ENCODE measurements around the gene FKBP14.

The FKBP14 gene

DNA sequence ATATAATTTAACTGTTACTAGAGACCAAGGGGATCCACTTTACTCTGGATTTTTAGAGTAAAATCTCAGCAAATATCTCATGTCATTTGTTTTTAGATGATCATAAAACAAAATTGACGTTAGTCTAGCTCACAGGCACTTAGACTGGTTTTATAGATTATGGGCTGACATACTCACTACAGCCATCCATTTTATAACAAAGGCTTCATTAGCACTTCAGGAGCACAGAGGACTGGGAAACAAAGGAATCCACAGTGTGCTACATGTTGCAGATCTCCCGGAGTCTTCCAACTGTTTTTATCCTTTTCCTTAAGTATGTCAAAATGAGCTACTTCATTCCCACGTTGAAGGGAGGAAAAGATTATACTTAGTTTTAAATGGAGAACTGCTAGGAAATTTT, 21.0 kb downstream of the FKBP14 start:
- Histone ChIP-seq H3K9me2 (replicated peaks; ENCODE audit: control insufficient read depth, low read length) (no peaks in the 10 kb centered on the region), H3K9me3 (ENCODE audit: control insufficient read depth, insufficient read depth, low read length) (no peaks in the 10 kb centered on the region), H3K4me2 (ENCODE audit: low read length) (no peak overlapping the region), H3K4me1 (ENCODE audit: control insufficient read depth, low read length) (no peaks in the 10 kb centered on the region), H4K20me1 (ENCODE audit: control insufficient read depth, insufficient read depth, low read depth, low read length) (no peaks in the 10 kb centered on the region), H3K27ac (ENCODE audit: low read depth, low read length) (no peak overlapping the region), H3K4me3 (ENCODE audit: low read length) (no peak overlapping the region), H3K27me3 (ENCODE audit: control insufficient read depth, low read length) (no peaks in the 10 kb centered on the region), H3K36me3 (ENCODE audit: control insufficient read depth, low read length) (no peaks in the 10 kb centered on the region), H3F3A (ENCODE audit: control insufficient read depth, insufficient read depth) (no peaks in the 10 kb centered on the region), H3K79me2 (ENCODE audit: control insufficient read depth, low read length) (no peaks in the 10 kb centered on the region)
- TF ChIP-seq, protein P1, sequence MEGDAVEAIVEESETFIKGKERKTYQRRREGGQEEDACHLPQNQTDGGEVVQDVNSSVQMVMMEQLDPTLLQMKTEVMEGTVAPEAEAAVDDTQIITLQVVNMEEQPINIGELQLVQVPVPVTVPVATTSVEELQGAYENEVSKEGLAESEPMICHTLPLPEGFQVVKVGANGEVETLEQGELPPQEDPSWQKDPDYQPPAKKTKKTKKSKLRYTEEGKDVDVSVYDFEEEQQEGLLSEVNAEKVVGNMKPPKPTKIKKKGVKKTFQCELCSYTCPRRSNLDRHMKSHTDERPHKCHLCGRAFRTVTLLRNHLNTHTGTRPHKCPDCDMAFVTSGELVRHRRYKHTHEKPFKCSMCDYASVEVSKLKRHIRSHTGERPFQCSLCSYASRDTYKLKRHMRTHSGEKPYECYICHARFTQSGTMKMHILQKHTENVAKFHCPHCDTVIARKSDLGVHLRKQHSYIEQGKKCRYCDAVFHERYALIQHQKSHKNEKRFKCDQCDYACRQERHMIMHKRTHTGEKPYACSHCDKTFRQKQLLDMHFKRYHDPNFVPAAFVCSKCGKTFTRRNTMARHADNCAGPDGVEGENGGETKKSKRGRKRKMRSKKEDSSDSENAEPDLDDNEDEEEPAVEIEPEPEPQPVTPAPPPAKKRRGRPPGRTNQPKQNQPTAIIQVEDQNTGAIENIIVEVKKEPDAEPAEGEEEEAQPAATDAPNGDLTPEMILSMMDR (IDR thresholded peaks at IDR 0.05; ENCODE audit: low read depth, low read length, poor library complexity, severe bottlenecking): no peak
- TF ChIP-seq EZH2phosphoT487 (IDR thresholded peaks at IDR 0.05; ENCODE audit: borderline replicate concordance, low read length): no peak

DNA sequence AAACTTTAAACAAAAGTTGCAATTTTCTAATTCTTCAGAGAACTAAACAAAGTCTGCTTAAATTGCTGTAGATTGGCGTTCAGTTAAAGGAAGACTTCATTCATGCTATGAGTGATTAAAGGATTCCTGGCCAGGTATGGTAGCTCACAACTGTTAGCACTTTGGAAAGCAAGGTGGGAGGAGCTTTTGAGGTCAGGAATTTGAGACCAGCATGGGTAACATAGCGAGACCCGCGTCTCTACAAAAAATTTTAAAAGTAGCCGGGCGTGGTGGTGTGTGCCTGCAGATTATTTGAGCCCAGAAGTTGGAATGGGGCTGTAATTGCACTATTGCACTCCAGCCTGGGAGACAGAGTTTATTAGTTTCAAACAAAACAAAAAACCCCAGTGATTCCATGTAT, 23.4 kb downstream of the FKBP14 start:
- Histone ChIP-seq H3K4me2 (ENCODE audit: low read length) (no peak overlapping the region), H3F3A (ENCODE audit: control insufficient read depth, insufficient read depth) (no peaks in the 10 kb centered on the region), H3K4me3 (ENCODE audit: low read length) (no peak overlapping the region), H3K79me2 (ENCODE audit: control insufficient read depth, low read length) (no peaks in the 10 kb centered on the region), H3K4me1 (ENCODE audit: control insufficient read depth, low read length) (no peaks in the 10 kb centered on the region), H3K36me3 (ENCODE audit: control insufficient read depth, low read length) (no peaks in the 10 kb centered on the region), H3K27me3 (ENCODE audit: control insufficient read depth, low read length) (no peaks in the 10 kb centered on the region), H4K20me1 (ENCODE audit: control insufficient read depth, insufficient read depth, low read depth, low read length) (no peaks in the 10 kb centered on the region), H3K9me3 (ENCODE audit: control insufficient read depth, insufficient read depth, low read length) (no peaks in the 10 kb centered on the region), H3K9me2 (replicated peaks; ENCODE audit: control insufficient read depth, low read length) (no peaks in the 10 kb centered on the region), H3K27ac (ENCODE audit: low read depth, low read length) (no peak overlapping the region)
- TF ChIP-seq, protein P1 (IDR thresholded peaks at IDR 0.05; ENCODE audit: low read depth, low read length, poor library complexity, severe bottlenecking): no peak
- TF ChIP-seq EZH2phosphoT487 (IDR thresholded peaks at IDR 0.05; ENCODE audit: borderline replicate concordance, low read length): no peak

DNA sequence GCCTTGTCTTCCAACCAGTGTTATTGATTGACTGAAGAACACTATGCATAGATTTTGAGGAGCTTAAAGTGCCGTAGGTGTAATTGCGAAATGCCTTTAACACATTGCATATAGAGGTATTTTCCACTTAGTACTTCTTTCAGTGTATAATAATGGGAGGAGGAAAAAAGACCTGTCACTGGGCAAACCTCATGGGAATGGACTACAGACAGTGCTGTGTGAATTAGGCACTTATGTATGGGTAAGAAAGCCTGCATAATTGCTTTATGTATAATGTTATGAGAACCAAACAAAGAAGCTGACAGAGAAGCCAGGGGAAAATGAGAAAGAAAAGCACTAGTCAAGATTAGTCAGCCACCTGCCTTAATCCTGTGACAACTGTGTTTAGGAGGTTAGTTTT, 24.5 kb downstream of the FKBP14 start:
- Histone ChIP-seq H3F3A (ENCODE audit: control insufficient read depth, insufficient read depth) (no peaks in the 10 kb centered on the region), H3K27ac (ENCODE audit: low read depth, low read length) (no peak overlapping the region), H3K4me2 (ENCODE audit: low read length) (no peak overlapping the region), H3K4me1 (ENCODE audit: control insufficient read depth, low read length) (no peaks in the 10 kb centered on the region), H3K79me2 (ENCODE audit: control insufficient read depth, low read length) (no peaks in the 10 kb centered on the region), H3K9me2 (replicated peaks; ENCODE audit: control insufficient read depth, low read length) (no peaks in the 10 kb centered on the region), H3K9me3 (ENCODE audit: control insufficient read depth, insufficient read depth, low read length) (no peaks in the 10 kb centered on the region), H3K4me3 (ENCODE audit: low read length) (no peak overlapping the region), H3K27me3 (ENCODE audit: control insufficient read depth, low read length) (no peaks in the 10 kb centered on the region), H3K36me3 (ENCODE audit: control insufficient read depth, low read length) (no peaks in the 10 kb centered on the region), H4K20me1 (ENCODE audit: control insufficient read depth, insufficient read depth, low read depth, low read length) (no peaks in the 10 kb centered on the region)
- TF ChIP-seq, protein P1 (IDR thresholded peaks at IDR 0.05; ENCODE audit: low read depth, low read length, poor library complexity, severe bottlenecking): no peak
- TF ChIP-seq EZH2phosphoT487 (IDR thresholded peaks at IDR 0.05; ENCODE audit: borderline replicate concordance, low read length): no peak

DNA sequence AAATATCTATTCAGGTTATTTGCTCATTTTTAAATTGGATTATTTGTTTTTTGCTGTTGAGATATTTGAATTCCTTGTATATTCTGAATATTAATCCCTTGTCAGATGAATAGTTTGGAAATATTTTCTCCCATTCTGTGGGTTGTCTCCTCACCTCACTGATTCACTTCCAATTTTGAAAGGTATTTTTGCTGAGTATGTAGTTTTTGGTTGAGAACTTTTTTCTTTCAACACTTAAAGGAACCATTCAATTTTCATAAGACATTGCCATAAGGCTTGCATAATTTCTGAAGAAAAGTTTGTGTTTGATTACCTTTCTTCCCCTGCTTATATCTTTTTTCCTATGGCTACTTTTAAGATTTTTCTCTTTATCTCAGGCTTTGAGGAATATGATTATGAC, 28.0 kb downstream of the FKBP14 start:
- Histone ChIP-seq H3K9me3 (ENCODE audit: control insufficient read depth, insufficient read depth, low read length) (peaks cover 7% of the 10 kb centered on the region; the same call in 1 of the 2 replicates), H4K20me1 (ENCODE audit: control insufficient read depth, insufficient read depth, low read depth, low read length) (no peaks in the 10 kb centered on the region), H3K36me3 (ENCODE audit: control insufficient read depth, low read length) (no peaks in the 10 kb centered on the region), H3K4me3 (ENCODE audit: low read length) (no peak overlapping the region), H3K4me1 (ENCODE audit: control insufficient read depth, low read length) (no peaks in the 10 kb centered on the region), H3K79me2 (ENCODE audit: control insufficient read depth, low read length) (no peaks in the 10 kb centered on the region), H3K9me2 (replicated peaks; ENCODE audit: control insufficient read depth, low read length) (no peaks in the 10 kb centered on the region), H3K4me2 (ENCODE audit: low read length) (no peak overlapping the region), H3K27ac (ENCODE audit: low read depth, low read length) (no peak overlapping the region), H3K27me3 (ENCODE audit: control insufficient read depth, low read length) (no peaks in the 10 kb centered on the region), H3F3A (ENCODE audit: control insufficient read depth, insufficient read depth) (no peaks in the 10 kb centered on the region)
- no peak for TF ChIP-seq EZH2phosphoT487 (IDR thresholded peaks at IDR 0.05; ENCODE audit: borderline replicate concordance, low read length)
- TF ChIP-seq, protein P1 (IDR thresholded peaks at IDR 0.05; ENCODE audit: low read depth, low read length, poor library complexity, severe bottlenecking): no peak
